ENCODE measurements around the gene ENTHD1. TPM values are rescaled to one million over a fixed set of nuclear protein-coding genes. Genes with fewer than 3 reads are reported as not detected.

ENTHD1 gene
- total RNA-seq, 1 donor, result not detected

- DNase-seq (ENCODE audit: low read depth in 2 of 3, low spot score in 2 of 3), result no peak
These were observed 199.5 kb downstream of the ENTHD1 start for GRCh38 chr22:39693943-39694500.

Small RNAs within 50 kb of the gene (small RNA-seq; reads per million reads assigned to genes)
- gene RN7SKP210, result not detected

Other genes with a start within 250 kb of the ENTHD1 start
- 1.1 TPM for gene GRAP2, start 7.3 kb upstream of the ENTHD1 start, total RNA-seq
- not detected for gene TMA7B, start 66.6 kb upstream of the ENTHD1 start, total RNA-seq
- gene FAM83F, start 101.2 kb upstream of the ENTHD1 start, total RNA-seq, result 0.54 TPM

Measured in hematopoietic multipotent progenitor cell (in vitro differentiated cells).